PC-3 (cell line): ENCODE results near the gene DROSHA.

Experiments used
- EZH2phosphoT487 ChIP-seq: fragments of 300-600 bp; sonication (generic); IDR thresholded peaks from 2 replicates; pipeline ENCODE4 v1.6.1; 2018; ENCODE audit warnings: mild to moderate bottlenecking, antibody characterized with exemption, low read length, borderline replicate concordance
- TF ChIP-seq, protein P1 (sequence below): fragments of 300-600 bp; sonication (generic); conservative IDR thresholded peaks from 2 replicates; pipeline ENCODE4 v1.5.1; 2017; ENCODE audit warnings: antibody characterized with exemption, low read depth, mild to moderate bottlenecking, low read length

DNA sequence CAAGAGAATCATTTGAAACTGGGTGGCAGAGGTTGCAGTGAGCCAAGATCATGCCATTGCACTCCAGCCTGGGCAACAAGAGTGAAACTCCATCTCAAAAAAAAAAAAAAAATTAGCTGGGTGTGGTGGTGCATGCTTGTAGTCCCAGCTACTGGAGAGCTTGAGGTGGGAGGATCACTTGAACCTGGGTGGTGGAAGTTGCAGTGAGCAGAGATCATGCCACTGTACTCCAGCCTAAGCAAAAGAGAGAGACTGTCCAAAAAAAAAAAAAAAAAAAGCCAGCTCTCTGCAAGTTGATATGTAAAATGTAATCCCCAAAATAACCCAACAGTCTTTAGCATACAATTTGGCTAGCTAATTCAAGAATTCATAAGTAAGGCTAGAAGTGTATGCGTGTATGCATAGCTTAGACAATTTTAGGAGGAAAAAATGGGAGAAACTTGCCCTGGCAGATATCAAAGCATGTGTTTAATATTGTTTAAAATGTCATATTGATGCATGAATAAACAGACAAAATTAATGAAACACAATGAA lies 36.5 kb upstream of the DROSHA start:
- TF ChIP-seq, protein P1, sequence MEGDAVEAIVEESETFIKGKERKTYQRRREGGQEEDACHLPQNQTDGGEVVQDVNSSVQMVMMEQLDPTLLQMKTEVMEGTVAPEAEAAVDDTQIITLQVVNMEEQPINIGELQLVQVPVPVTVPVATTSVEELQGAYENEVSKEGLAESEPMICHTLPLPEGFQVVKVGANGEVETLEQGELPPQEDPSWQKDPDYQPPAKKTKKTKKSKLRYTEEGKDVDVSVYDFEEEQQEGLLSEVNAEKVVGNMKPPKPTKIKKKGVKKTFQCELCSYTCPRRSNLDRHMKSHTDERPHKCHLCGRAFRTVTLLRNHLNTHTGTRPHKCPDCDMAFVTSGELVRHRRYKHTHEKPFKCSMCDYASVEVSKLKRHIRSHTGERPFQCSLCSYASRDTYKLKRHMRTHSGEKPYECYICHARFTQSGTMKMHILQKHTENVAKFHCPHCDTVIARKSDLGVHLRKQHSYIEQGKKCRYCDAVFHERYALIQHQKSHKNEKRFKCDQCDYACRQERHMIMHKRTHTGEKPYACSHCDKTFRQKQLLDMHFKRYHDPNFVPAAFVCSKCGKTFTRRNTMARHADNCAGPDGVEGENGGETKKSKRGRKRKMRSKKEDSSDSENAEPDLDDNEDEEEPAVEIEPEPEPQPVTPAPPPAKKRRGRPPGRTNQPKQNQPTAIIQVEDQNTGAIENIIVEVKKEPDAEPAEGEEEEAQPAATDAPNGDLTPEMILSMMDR: no peak
- no peak for TF ChIP-seq EZH2phosphoT487
